Activated CD4-positive, alpha-beta T cell treated with anti-CD3 and anti-CD28 coated beads, Interleukin-2, amount 50 U/mL, for 48 hours (primary cell): ENCODE results near the gene ERGIC2.
A peak's percentile ranks its signal among the peaks of the same experiment; 100 is the strongest.

Experiments
- DNase-seq, 2 experiments: peaks; one replicate each; pipeline ENCODE4 v3.0.0-alpha.2; 2020

The ERGIC2 gene

GRCh38 chr12:29374012-29374411, 7.0 kb downstream of the ERGIC2 start:
- DNase-seq = no peak

GRCh38 chr12:29365091-29365490, 15.9 kb downstream of the ERGIC2 start:
- no peak for DNase-seq

GRCh38 chr12:29354954-29355353, 26.0 kb downstream of the ERGIC2 start:
- no peak for DNase-seq

GRCh38 chr12:29350080-29350479, 30.9 kb downstream of the ERGIC2 start:
- no peak for DNase-seq

DNA sequence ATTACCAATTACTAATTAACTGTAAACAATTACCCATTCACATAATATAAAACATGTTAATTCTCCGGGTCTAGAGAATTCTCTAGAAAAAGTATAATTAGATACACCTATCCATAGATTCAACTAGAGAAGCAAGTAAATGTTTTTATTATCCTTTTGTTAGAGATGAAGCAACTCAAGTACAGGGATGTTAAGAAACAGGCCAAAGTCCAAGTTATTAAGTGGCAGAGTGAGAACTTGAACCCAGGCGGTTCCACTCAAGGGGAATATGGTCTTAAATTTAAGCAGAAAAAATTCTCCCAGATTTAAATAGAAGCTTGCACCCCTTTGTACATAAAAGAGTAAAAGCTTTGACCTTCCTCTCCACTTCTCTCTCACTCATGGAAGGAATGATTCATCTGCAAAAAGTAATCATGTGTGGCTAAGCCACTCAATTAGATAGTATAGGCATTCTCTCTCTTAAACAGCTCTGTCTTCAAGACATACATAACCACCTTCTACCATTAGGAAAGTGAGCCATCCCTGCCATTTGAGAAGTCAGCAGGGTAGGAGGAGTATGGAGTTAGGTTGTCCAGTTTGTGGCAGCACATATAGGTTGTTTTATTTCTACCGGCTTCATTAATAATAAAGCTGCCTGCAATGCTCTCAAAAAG, 34.1 kb downstream of the ERGIC2 start:
- no peak for DNase-seq

- DNase-seq = no peak
These were observed 37.8 kb downstream of the ERGIC2 start for GRCh38 chr12:29343022-29343799.

GRCh38 chr12:29337325-29337724, 43.6 kb downstream of the ERGIC2 start:
- no peak for DNase-seq

GRCh38 chr12:29334937-29335336, 46.0 kb downstream of the ERGIC2 start:
- no peak for DNase-seq

DNA sequence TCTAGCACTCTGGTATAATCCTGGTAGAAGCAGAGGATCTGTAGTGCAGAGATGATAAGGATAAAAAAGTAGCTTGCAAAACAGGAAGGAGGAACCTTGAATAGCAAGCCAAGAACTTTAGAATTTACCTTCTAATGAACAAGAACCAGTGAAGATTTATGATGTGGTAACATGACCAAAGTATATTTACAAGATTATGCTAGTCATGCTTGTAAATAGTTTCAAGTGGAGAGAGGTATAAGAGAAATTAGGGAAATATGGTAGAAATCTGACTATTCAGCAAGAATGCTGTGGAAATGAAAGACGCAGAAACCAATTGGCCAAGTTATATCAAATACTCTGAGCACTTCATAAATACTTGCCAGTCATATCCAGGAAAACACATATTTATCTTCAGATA, 47.8 kb downstream of the ERGIC2 start:
- no peak for DNase-seq

GRCh38 chr12:29329411-29329810, 51.6 kb downstream of the ERGIC2 start:
- no peak for DNase-seq

DNA sequence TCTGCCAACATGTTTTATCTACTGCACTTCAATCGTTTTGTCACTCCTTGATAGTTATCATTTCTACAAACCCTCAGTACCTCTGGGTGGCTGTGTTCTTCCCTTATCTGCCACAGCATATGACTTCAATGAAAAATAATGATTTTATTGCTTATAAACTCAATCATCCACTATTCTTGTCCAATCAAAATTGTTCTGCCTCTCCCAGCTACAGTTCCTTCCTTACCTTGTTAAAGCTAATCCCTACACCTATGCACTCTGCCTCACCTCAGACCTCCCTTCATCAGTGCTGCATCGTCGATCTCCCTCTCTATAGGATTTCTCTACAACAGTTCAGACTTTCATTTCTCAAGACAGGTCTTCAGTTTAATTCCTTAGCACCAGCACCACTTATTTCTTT, 58.8 kb downstream of the ERGIC2 start:
- DNase-seq = no peak

DNA sequence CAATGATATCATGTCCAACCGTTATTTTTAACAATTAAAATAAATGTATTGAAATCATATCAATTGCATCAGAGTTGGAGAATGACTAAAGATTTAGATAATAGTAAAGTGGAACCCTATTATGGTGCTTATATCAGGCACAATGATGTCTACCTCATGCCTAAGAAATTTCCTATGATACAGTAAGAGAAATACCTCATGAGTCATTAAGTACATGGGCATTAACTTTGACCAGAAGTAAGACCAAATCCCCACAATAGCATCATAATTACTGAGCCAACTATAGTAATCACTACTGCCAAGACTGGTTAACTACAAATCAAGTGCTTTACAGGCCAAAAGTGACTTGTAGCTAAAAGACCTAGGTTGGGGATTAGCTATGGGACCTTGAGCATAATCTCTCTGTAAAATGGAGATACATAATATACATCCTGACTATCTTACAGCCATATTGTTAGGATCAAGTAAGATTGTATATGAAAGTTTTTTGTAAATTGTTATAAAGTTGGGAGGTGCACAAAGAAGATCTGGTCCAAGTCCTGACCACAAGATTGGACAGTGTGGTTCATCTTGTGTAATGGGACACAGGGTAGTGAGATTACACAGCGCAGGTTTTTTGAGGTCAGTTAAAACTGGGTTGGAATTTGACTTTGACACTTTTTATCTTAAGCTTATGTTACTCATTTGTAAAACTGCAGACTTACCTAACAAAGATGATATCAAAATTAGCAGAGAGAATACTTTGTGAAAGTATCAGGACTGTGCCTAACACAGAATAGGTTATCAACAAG, 60.5 kb downstream of the ERGIC2 start:
- no peak for DNase-seq

- DNase-seq = peak; percentile 20 to 22
These were observed 63.2 kb downstream of the ERGIC2 start for GRCh38 chr12:29317556-29318363.

- no peak for DNase-seq
These were observed 64.2 kb downstream of the ERGIC2 start for GRCh38 chr12:29316752-29317151.

GRCh38 chr12:29314416-29314815, 66.6 kb downstream of the ERGIC2 start:
- DNase-seq = no peak

DNA sequence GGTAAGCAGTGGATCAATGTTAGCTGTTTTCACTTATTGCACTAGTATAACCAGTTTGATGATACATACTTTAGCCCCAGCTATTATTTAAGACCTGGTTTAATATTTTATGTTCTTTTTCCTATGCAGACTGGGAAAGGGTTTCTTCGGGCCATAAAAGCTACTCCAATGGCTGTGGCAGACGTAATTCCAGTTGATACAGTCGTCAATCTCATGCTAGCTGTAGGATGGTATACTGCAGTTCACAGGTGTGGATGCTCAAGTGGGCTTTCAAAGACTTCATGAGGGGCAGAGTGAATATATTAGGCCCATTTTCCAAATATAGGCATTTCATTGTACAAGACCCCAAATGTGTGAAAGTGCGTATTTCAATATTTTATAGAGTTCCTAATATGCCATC, 70.1 kb downstream of the ERGIC2 start:
- DNase-seq = no peak

DNA sequence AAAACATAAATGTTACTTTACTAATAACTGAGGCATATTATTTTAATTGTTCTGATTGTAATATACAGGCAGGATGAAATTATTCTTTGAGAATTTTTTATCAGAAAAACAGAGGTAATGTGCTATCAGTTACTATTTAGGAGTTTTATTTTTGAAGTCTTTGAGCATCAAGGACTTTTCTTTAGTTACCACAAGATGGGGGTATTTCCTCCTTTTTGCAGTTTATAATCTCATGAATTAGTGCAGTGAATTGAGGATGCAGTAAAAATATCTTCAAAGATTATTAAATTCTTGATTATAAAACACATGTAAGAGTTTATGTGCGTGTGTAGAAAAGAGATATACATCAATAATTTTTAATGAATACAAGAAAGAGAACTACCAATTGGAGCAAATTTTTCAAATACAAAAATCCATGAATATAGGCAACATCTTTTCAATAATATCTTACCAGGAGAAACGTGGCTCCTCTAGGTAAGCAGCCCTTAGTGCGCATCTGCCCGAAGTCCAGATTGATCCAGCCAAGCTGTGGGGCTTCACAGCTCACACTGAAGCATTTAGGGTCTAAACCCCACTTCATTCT, 71.6 kb downstream of the ERGIC2 start:
- no peak for DNase-seq

- DNase-seq = no peak
These were observed 74.3 kb downstream of the ERGIC2 start for GRCh38 chr12:29306682-29307081.

DNA sequence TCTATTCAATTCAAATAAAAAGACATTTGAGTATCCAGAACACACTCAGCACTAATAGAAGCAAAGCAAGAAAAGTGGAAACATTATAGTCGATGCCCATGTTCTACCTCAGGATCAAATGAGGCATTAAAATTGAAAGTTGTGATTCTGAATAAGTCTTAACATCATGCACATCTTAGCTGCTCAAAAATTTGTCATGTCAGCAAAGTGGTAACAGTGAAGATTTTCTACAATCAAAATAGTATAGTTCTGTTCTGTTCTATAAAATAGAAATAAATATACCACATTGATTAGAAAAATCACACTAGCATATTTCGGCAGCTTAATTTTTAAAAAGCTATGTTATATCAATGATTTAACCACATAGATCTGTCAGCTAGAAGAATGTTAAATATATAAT, 74.7 kb downstream of the ERGIC2 start:
- no peak for DNase-seq

DNA sequence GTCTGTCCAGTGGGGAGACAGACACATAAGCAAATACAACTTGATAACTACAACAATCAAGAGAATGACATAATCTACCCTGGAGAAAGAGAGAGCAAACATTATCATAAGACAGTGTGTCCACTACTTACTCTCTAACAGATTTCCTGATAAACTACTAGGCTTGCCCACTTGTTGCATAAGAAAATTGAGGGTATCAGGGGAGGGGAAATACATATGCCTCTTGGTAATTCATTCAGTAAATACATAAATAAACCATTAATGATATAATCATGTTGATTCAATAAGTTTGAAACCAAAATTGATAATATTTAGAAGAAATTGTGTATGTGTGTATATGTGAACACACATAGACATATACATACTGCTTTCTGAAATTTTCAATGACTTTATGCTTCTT, 76.6 kb downstream of the ERGIC2 start:
- no peak for DNase-seq

- no peak for DNase-seq
These were observed 79.9 kb downstream of the ERGIC2 start for GRCh38 chr12:29301114-29301513.

DNA sequence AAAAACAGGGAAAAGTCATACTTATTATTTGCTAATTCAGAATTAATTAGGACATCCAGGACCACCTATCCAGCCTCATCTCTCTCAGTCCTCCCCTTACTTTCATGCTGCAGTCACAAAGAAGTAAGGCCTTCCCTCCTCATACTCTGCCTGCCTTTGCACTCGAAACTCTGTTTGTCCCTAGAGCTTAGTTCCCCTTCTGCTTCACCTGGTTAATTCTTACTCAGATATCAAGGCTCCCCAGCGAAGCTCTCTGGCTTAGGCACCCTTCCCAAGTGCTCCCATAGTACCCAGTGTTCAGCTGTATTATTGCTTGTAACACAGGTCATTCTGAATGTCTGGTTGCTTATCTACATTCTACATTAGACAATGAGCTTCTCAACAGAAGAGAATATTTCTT, 81.3 kb downstream of the ERGIC2 start:
- no peak for DNase-seq

DNA sequence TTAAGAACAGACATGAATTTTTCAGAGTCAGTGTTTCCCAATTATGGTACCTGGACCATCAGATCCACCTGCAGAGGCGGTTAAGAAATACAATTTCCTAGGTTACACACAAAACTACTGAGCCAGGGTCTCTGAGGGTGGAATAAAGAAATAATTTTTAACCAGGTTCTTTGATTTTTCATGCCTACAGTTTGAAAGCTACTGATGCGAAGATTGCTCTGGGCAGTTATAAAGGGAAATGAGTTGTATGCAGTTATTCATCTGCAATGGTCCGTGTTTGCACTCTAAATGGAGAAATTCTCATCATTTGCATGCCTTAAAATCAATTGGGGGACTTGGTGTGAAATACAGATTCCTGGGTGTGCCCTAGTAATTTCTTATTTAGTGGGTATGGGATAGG, 89.7 kb downstream of the ERGIC2 start:
- DNase-seq = no peak
